Measurements from ENCODE around the gene SBK3.

GRCh38 chr19:55503157-55503501 is 42.2 kb downstream of the SBK3 start:
- no peak for TF ChIP-seq EZH2 (optimal IDR thresholded peaks at IDR 0.05; ENCODE audit: low read depth, low read length)
- no peak for TF ChIP-seq CTCF (IDR thresholded peaks at IDR 0.05; ENCODE audit: low read length)
- TF ChIP-seq EZH2phosphoT487 (IDR thresholded peaks at IDR 0.05; ENCODE audit: low read length): no peak
